ENCODE data around the gene NUP133. TPM values are rescaled to one million over a fixed set of nuclear protein-coding genes. Genes with fewer than 3 reads are reported as not detected.
"Not testable (repeated sequence)": the region's sequence is repeated elsewhere in the genome, so short reads cannot be mapped to it uniquely, and the experiment has no call there.

Gene NUP133
- total and polyA plus RNA-seq, 8 donors = 6.3 to 18.7 (median 14.6) TPM

GRCh38 chr1:229425564-229426159 lies 82.5 kb downstream of the NUP133 start:
- 55 to 59% methylated on average over 2 of the region's 2 CpGs for WGBS, 2 donors
- no peaks in the 10 kb centered on the region for H3K9me3 ChIP-seq
- TF ChIP-seq, protein P1, sequence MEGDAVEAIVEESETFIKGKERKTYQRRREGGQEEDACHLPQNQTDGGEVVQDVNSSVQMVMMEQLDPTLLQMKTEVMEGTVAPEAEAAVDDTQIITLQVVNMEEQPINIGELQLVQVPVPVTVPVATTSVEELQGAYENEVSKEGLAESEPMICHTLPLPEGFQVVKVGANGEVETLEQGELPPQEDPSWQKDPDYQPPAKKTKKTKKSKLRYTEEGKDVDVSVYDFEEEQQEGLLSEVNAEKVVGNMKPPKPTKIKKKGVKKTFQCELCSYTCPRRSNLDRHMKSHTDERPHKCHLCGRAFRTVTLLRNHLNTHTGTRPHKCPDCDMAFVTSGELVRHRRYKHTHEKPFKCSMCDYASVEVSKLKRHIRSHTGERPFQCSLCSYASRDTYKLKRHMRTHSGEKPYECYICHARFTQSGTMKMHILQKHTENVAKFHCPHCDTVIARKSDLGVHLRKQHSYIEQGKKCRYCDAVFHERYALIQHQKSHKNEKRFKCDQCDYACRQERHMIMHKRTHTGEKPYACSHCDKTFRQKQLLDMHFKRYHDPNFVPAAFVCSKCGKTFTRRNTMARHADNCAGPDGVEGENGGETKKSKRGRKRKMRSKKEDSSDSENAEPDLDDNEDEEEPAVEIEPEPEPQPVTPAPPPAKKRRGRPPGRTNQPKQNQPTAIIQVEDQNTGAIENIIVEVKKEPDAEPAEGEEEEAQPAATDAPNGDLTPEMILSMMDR (IDR thresholded peaks at IDR 0.05) = no peak
- H3K27ac ChIP-seq = no peak overlapping the region
- H3K27me3 ChIP-seq = peaks cover 0 to 6% (median 2%) of the 10 kb centered on the region in 4 donors
- no peak for DNase-seq
- no peak for FAIRE-seq
- no peak overlapping the region for H3K4me3 ChIP-seq
- no peaks in the 10 kb centered on the region for H3K4me1 ChIP-seq
- H3K36me3 ChIP-seq = no peaks in the 10 kb centered on the region
- intact Hi-C loops (cut with DNase I) = no loop called here
- no peak for ATAC-seq

- H3K4me1 ChIP-seq = no peaks in the 10 kb centered on the region
- TF ChIP-seq, protein P1 (IDR thresholded peaks at IDR 0.05) = no peak
- FAIRE-seq (no peak), DNase-seq (no peak), ATAC-seq (no peak)
- H3K4me3 ChIP-seq = no peak overlapping the region
- intact Hi-C loops (cut with DNase I) = no loop called here
- no peaks in the 10 kb centered on the region for H3K9me3 ChIP-seq
- no peak overlapping the region for H3K27ac ChIP-seq
- no peaks in the 10 kb centered on the region for H3K36me3 ChIP-seq
- WGBS, 2 donors = 65 to 77% methylated on average over 7 of the region's 7 CpGs
- no peaks in the 10 kb centered on the region for H3K27me3 ChIP-seq
Measured at GRCh38 chr1:229420765-229421164, 87.4 kb downstream of the NUP133 start.

- TF ChIP-seq, protein P1 (IDR thresholded peaks at IDR 0.05) = no peak
- ATAC-seq = no peak
- H3K9me3 ChIP-seq = no peaks in the 10 kb centered on the region
Measured at GRCh38 chr1:229420224-229420623, 87.9 kb downstream of the NUP133 start.

GRCh38 chr1:229418586-229418985 lies 89.6 kb downstream of the NUP133 start:
- 75 to 81% methylated on average over 6 of the region's 6 CpGs for WGBS, 2 donors
- FAIRE-seq; H3K27me3 ChIP-seq; H3K9me3 ChIP-seq; ATAC-seq; H3K36me3 ChIP-seq; H3K4me3 ChIP-seq; H3K4me1 ChIP-seq; DNase-seq; H3K27ac ChIP-seq; intact Hi-C loops (cut with DNase I): not testable (repeated sequence)

More at GRCh38 chr1:229420224-229420623, 87.9 kb downstream of the NUP133 start:
- FAIRE-seq (no peak), DNase-seq (no peak)
- Histone ChIP-seq H3K4me3 (no peak overlapping the region), H3K4me1 (no peaks in the 10 kb centered on the region), H3K27me3 (no peaks in the 10 kb centered on the region), H3K36me3 (no peaks in the 10 kb centered on the region), H3K27ac (no peak overlapping the region)
- intact Hi-C loops (cut with DNase I) = no loop called here
- WGBS, 2 donors = 80 to 91% methylated on average over 11 of the region's 11 CpGs

GRCh38 chr1:229412810-229413209 lies 95.3 kb downstream of the NUP133 start:
- H3K36me3 ChIP-seq; H3K4me3 ChIP-seq; DNase-seq; H3K9me3 ChIP-seq; H3K27me3 ChIP-seq; ATAC-seq; intact Hi-C loops (cut with DNase I); H3K27ac ChIP-seq; FAIRE-seq: not testable (repeated sequence)
- 82 to 84% methylated on average over 5 of the region's 5 CpGs for WGBS, 2 donors
- H3K4me1 ChIP-seq = peaks cover 9 to 10% (median 10%) of the 10 kb centered on the region in 3 donors

- Histone ChIP-seq H3K4me3 (no peak overlapping the region), H3K27ac (no peak overlapping the region), H3K27me3 (peaks cover 0 to 7% (median 3%) of the 10 kb centered on the region in 4 donors), H3K36me3 (no peaks in the 10 kb centered on the region), H3K4me1 (peaks cover 9 to 13% (median 10%) of the 10 kb centered on the region in 3 donors), H3K9me3 (no peaks in the 10 kb centered on the region)
- ATAC-seq = no peak
- intact Hi-C loops (cut with DNase I) = no loop called here
- no peak for DNase-seq
- 87 to 93% methylated on average over 7 of the region's 7 CpGs for WGBS, 2 donors
- TF ChIP-seq, protein P1 (IDR thresholded peaks at IDR 0.05) = no peak
- FAIRE-seq = no peak
Measured at GRCh38 chr1:229412056-229412455, 96.1 kb downstream of the NUP133 start.
